K562 (cell line): ENCODE measurements around the gene EML6. TPM values are rescaled to one million over a fixed set of nuclear protein-coding genes. Genes with fewer than 3 reads are reported as not detected.
A peak's percentile ranks its signal among the peaks of the same experiment; 100 is the strongest.

Experiments
- ATF7 ChIP-seq: fragments of 450-650 bp; IDR thresholded peaks from 2 replicates; pipeline ENCODE4 v1.7.1; 2014; ENCODE audit warnings: mild to moderate bottlenecking, moderate library complexity
- BRD9 ChIP-seq: fragments of 450-650 bp; IDR thresholded peaks from 2 replicates; pipeline ENCODE4 v1.6.1; 2018; ENCODE audit warnings: low read depth; ENCODE audit not compliant: partially characterized antibody
- CTCFL ChIP-seq: IDR thresholded peaks from 2 replicates; pipeline ENCODE4 v1.6.1; 2011; ENCODE audit warnings: borderline replicate concordance, low read depth, mild to moderate bottlenecking, moderate library complexity, low read length; ENCODE audit not compliant: insufficient read depth, poor library complexity, severe bottlenecking
- E2F3 ChIP-seq: fragments of 250-450 bp; sonication (Bioruptor Pico); IDR thresholded peaks from 2 replicates; pipeline ENCODE4 v1.4.0; 2020; ENCODE audit warnings: mild to moderate bottlenecking
- HNRNPK ChIP-seq: fragments of 200-400 bp; formaldehyde crosslinking; IDR thresholded peaks from one replicate; pipeline ENCODE4 v1.6.1; 2018; ENCODE audit warnings: mild to moderate bottlenecking, low read depth, low read length; ENCODE audit not compliant: poor library complexity, severe bottlenecking
- KDM1A ChIP-seq, 2 experiments: fragments of 450-650 bp; IDR thresholded peaks; 2 replicates each; pipeline ENCODE4 v1.6.1; 2016; ENCODE audit warnings: mild to moderate bottlenecking in 2 of 2
- MCM2 ChIP-seq: fragments of 450-650 bp; IDR thresholded peaks from 2 replicates; pipeline ENCODE4 v1.6.1; 2017; ENCODE audit warnings: low read depth, mild to moderate bottlenecking
- PHB2 ChIP-seq: fragments of 450-650 bp; IDR thresholded peaks from 2 replicates; pipeline ENCODE4 v1.6.1; 2017; ENCODE audit warnings: low read depth
- POLR2AphosphoS2 ChIP-seq: IDR thresholded peaks from 2 replicates; pipeline ENCODE4 v1.6.1; 2012; ENCODE audit warnings: low read length, improper control_type of control experiment
- PTBP1 ChIP-seq: fragments of 200-400 bp; formaldehyde crosslinking; IDR thresholded peaks from 2 replicates; pipeline ENCODE4 v1.6.1; 2017; ENCODE audit warnings: low read depth, low read length
- SPI1 ChIP-seq: IDR thresholded peaks from 2 replicates; pipeline ENCODE4 v1.6.1; 2011; ENCODE audit warnings: low read depth, low read length, control low read depth, borderline replicate concordance
- TCF7L2 ChIP-seq: fragments of 150-350 bp; IDR thresholded peaks from 2 replicates; pipeline ENCODE4 v1.6.1; 2016; ENCODE audit warnings: low read depth, mild to moderate bottlenecking, low read length, moderate library complexity
- YBX1 ChIP-seq: fragments of 450-650 bp; IDR thresholded peaks from 2 replicates; pipeline ENCODE4 v1.7.1; 2016; ENCODE audit warnings: mild to moderate bottlenecking
- YY1 ChIP-seq, 3 experiments: IDR thresholded peaks; 2 replicates each; pipeline ENCODE4 v1.6.1; 2011; ENCODE audit warnings: low read length in 2 of 3, mild to moderate bottlenecking in 2 of 3, moderate library complexity in 2 of 3, borderline replicate concordance in 1 of 3, control low read depth in 1 of 3, low read depth in 1 of 3; ENCODE audit not compliant: insufficient read depth in 3 of 3, insufficient replicate concordance in 2 of 3, control insufficient read depth in 1 of 3, insufficient read length in 1 of 3; ENCODE audit errors: extremely low read depth in 1 of 3
- ZFP1 ChIP-seq: fragments of 450-650 bp; formaldehyde crosslinking; IDR thresholded peaks from 2 replicates; pipeline ENCODE4 v1.4.0; 2020; ENCODE audit warnings: mild to moderate bottlenecking, mixed read lengths
- ZNF431 ChIP-seq: sonication (generic); formaldehyde crosslinking; IDR thresholded peaks from 2 replicates; pipeline ENCODE4 v1.8.0; 2022; ENCODE audit warnings: mild to moderate bottlenecking, missing genetic modification reagents
- ZNF75A ChIP-seq: fragments of 450-650 bp; formaldehyde crosslinking; IDR thresholded peaks from 2 replicates; pipeline ENCODE4 v1.4.0; 2020; ENCODE audit warnings: mild to moderate bottlenecking
- polyA plus RNA-seq, 8 experiments: library from polyadenylated mRNA; depleted of rRNA in 4 of 8; stranded (reverse) in 5 of 8; unstranded in 3 of 8; fragments of >200 nt; fragmentation: Nextera tagmentation in 2 of 8; fragmentation: Illumina TruSeq in 1 of 8; extraction: Ambion mirVana in 2 of 8; extraction: Trizol in 1 of 8; gene quantifications; 2 replicates each; pipeline versions ENCODE4 v1.2.1 to v1.2.3, GENCODE V29; 2011 to 2014; ENCODE audit warnings: inconsistent platforms in 1 of 8, missing spikeins in 1 of 8
- total RNA-seq, 7 experiments: library from RNA; depleted of rRNA in 6 of 7; stranded (reverse); fragments of >200 nt in 6 of 7; fragmentation: Illumina TruSeq in 2 of 7; extraction: Trizol in 2 of 7; gene quantifications; 2 replicates each; pipeline versions ENCODE4 v1.2.1 to v1.2.3, GENCODE V29; 2011 to 2021; ENCODE audit warnings: low replicate concordance in 1 of 7
- TF ChIP-seq, protein P1 (sequence below): fragments of 450-650 bp; IDR thresholded peaks from 2 replicates; pipeline ENCODE4 v1.6.1; 2018; ENCODE audit warnings: mild to moderate bottlenecking, low read depth; ENCODE audit not compliant: partially characterized antibody
- TF ChIP-seq, protein P2 (sequence below): fragments of 250-450 bp; sonication (Bioruptor Pico); IDR thresholded peaks from 2 replicates; pipeline ENCODE4 v1.5.0; 2021; ENCODE audit warnings: mild to moderate bottlenecking, borderline replicate concordance
- TF ChIP-seq, protein P3 (sequence below), 2 experiments: fragments of 450-650 bp; conservative IDR thresholded peaks; 2 replicates each; pipeline ENCODE4 v1.6.1; 2017; ENCODE audit warnings: mild to moderate bottlenecking in 2 of 2, moderate library complexity in 2 of 2

The EML6 gene
- total and polyA plus RNA-seq, 9 of the 15 experiments (the other 6 are each of a cell fraction or from before 2014, with no cell fraction given): 0.07 to 0.56 (median 0.25) TPM

- TF ChIP-seq KDM1A (IDR thresholded peaks at IDR 0.05) (no peak), SPI1 (no peak), PTBP1 (no peak), YBX1 (no peak), YY1 (IDR thresholded peaks at IDR 0.05; ENCODE audit: borderline replicate concordance in 1 of 3, control insufficient read depth in 1 of 3, extremely low read depth in 1 of 3, insufficient read depth in 3 of 3, insufficient read length in 1 of 3, insufficient replicate concordance in 2 of 3, low read depth in 1 of 3, low read length in 2 of 3) (peak in 1 of 3 experiments; percentile 34), TCF7L2 (no peak), ZNF431 (CRISPR knock-in tag) (no peak), E2F3 (CRISPR knock-in tag) (0 out of 2 replicates have a peak, but pooled peaks have one; percentile 48), MCM2 (no peak), CTCFL (peak; percentile 44), HNRNPK (peak; percentile 26), POLR2AphosphoS2 (no peak), ATF7 (peak; percentile 83), PHB2 (no peak), ZFP1 (CRISPR knock-in tag) (no peak), BRD9 (no peak), ZNF75A (CRISPR knock-in tag) (no peak)
- TF ChIP-seq, protein P1, sequence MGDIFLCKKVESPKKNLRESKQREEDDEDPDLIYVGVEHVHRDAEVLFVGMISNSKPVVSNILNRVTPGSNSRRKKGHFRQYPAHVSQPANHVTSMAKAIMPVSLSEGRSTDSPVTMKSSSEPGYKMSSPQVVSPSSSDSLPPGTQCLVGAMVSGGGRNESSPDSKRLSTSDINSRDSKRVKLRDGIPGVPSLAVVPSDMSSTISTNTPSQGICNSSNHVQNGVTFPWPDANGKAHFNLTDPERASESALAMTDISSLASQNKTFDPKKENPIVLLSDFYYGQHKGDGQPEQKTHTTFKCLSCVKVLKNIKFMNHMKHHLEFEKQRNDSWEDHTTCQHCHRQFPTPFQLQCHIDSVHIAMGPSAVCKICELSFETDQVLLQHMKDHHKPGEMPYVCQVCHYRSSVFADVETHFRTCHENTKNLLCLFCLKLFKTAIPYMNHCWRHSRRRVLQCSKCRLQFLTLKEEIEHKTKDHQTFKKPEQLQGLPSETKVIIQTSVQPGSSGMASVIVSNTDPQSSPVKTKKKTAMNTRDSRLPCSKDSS: no peak
- TF ChIP-seq, protein P2, sequence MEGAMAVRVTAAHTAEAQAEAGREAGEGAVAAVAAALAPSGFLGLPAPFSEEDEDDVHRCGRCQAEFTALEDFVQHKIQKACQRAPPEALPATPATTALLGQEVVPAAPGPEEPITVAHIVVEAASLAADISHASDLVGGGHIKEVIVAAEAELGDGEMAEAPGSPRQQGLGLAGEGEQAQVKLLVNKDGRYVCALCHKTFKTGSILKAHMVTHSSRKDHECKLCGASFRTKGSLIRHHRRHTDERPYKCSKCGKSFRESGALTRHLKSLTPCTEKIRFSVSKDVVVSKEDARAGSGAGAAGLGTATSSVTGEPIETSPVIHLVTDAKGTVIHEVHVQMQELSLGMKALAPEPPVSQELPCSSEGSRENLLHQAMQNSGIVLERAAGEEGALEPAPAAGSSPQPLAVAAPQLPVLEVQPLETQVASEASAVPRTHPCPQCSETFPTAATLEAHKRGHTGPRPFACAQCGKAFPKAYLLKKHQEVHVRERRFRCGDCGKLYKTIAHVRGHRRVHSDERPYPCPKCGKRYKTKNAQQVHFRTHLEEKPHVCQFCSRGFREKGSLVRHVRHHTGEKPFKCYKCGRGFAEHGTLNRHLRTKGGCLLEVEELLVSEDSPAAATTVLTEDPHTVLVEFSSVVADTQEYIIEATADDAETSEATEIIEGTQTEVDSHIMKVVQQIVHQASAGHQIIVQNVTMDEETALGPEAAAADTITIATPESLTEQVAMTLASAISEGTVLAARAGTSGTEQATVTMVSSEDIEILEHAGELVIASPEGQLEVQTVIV (CRISPR knock-in tag): no peak
- TF ChIP-seq, protein P3, sequence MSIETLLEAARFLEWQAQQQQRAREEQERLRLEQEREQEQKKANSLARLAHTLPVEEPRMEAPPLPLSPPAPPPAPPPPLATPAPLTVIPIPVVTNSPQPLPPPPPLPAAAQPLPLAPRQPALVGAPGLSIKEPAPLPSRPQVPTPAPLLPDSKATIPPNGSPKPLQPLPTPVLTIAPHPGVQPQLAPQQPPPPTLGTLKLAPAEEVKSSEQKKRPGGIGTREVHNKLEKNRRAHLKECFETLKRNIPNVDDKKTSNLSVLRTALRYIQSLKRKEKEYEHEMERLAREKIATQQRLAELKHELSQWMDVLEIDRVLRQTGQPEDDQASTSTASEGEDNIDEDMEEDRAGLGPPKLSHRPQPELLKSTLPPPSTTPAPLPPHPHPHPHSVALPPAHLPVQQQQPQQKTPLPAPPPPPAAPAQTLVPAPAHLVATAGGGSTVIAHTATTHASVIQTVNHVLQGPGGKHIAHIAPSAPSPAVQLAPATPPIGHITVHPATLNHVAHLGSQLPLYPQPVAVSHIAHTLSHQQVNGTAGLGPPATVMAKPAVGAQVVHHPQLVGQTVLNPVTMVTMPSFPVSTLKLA (conservative IDR thresholded peaks at IDR 0.05): peak; percentile 62 to 80
These were observed at the start of gene EML6 (continued) for GRCh38 chr2:54723131-54723995.
